Prostate gland (tissue), 2 donors: Measurements from ENCODE around the gene RPRD1B. TPM values are rescaled to one million over a fixed set of nuclear protein-coding genes. Genes with fewer than 3 reads are reported as not detected.

ENCODE experiments used
- DNase-seq: peaks from one replicate; pipeline ENCODE4 v3.0.0-alpha.2; 2019; ENCODE audit warnings: low spot score
- H3K27ac ChIP-seq, 2 donors: fragments of 200-600 bp; sonication (generic); 2 replicates each; pipeline ENCODE4 v1.5.1; 2017 to 2019
- H3K27me3 ChIP-seq: fragments of 200-600 bp; sonication (generic); replicated peaks from 2 replicates; pipeline ENCODE4 v1.5.1; 2019; ENCODE audit not compliant: insufficient read depth
- H3K36me3 ChIP-seq, 2 donors: fragments of 200-600 bp; sonication (generic); 1 replicate in 1 of 2; 2 replicates in 1 of 2; pipeline versions ENCODE4 v1.5.1 to v1.8.1; 2017 to 2019
- H3K4me1 ChIP-seq: fragments of 200-600 bp; sonication (generic); replicated peaks from 2 replicates; pipeline ENCODE4 v1.5.1; 2019
- H3K4me3 ChIP-seq, 2 donors: fragments of 200-600 bp; sonication (generic); 2 replicates each; pipeline ENCODE4 v1.5.1; 2017 to 2019
- H3K9me3 ChIP-seq: fragments of 200-600 bp; sonication (generic); 2 replicates; pipeline ENCODE4 v1.5.1; 2017
- CTCF ChIP-seq, 4 experiments: fragments of 200-600 bp in 2 of 4; fragments of 450-650 bp in 2 of 4; sonication (generic) in 2 of 4; IDR thresholded peaks; 1 replicate in 3 of 4; 2 replicates in 1 of 4; pipeline ENCODE4 v1.5.1; 2016 to 2019; ENCODE audit warnings: antibody characterized with exemption in 4 of 4, mild to moderate bottlenecking in 2 of 4, moderate library complexity in 2 of 4
- POLR2A ChIP-seq: fragments of 450-650 bp; IDR thresholded peaks from one replicate; pipeline ENCODE4 v1.6.1; 2016; ENCODE audit warnings: antibody characterized with exemption, mild to moderate bottlenecking
- POLR2AphosphoS5 ChIP-seq: sonication (generic); formaldehyde crosslinking; IDR thresholded peaks from one replicate; pipeline ENCODE4 v1.6.1; 2017; ENCODE audit warnings: antibody characterized with exemption
- WGBS: methylation state at CpG from one replicate; pipeline ENCODE4 v1.1.5; 2018; 5-methylcytosine and 5-hydroxymethylcytosine counted together
- intact Hi-C: fragments of 100-400 bp; cut with DNase I; formaldehyde crosslinking; loops from one replicate; pipeline ENCODE4 v1.14.2; 2022
- total RNA-seq, 2 donors: library from RNA; depleted of rRNA; stranded (reverse); fragments of >200 nt; gene quantifications; one replicate each; pipeline ENCODE4 v1.1.0, GENCODE V29; 2016

RPRD1B gene
- total RNA-seq, 2 donors from 2014 or later = 21.9 to 27.5 TPM

- DNase-seq = no peak
- Histone ChIP-seq H3K4me3 (no peak overlapping the region), H3K9me3 (no peaks in the 10 kb centered on the region), H3K27ac (no peak overlapping the region), H3K36me3 (peaks cover 0 to 5% of the 10 kb centered on the region in 2 donors), H3K4me1 (no peaks in the 10 kb centered on the region), H3K27me3 (no peaks in the 10 kb centered on the region)
- WGBS = 85% methylated on average over 11 of the region's 11 CpGs
- TF ChIP-seq CTCF (IDR thresholded peaks at IDR 0.05) (no peak), POLR2A (no peak), POLR2AphosphoS5 (no peak)
- intact Hi-C loops = no loop called here
Measured at GRCh38 chr20:38132910-38133501, 99.5 kb downstream of the RPRD1B start.

GRCh38 chr20:38133680-38134426 lies 100.3 kb downstream of the RPRD1B start:
- H3K9me3 ChIP-seq = no peaks in the 10 kb centered on the region
- peaks cover 0 to 5% of the 10 kb centered on the region in 2 donors for H3K36me3 ChIP-seq
- 87% methylated on average over 10 of the region's 10 CpGs for WGBS
- intact Hi-C loops = no loop called here
- H3K4me3 ChIP-seq = no peak overlapping the region
- no peaks in the 10 kb centered on the region for H3K4me1 ChIP-seq
- no peak overlapping the region for H3K27ac ChIP-seq
- no peaks in the 10 kb centered on the region for H3K27me3 ChIP-seq
- TF ChIP-seq POLR2AphosphoS5 (no peak), POLR2A (no peak), CTCF (IDR thresholded peaks at IDR 0.05) (no peak)
- no peak for DNase-seq

GRCh38 chr20:38134427-38135270 lies 101.1 kb downstream of the RPRD1B start:
- DNase-seq = no peak
- WGBS = 35% methylated on average over 9 of the region's 9 CpGs

GRCh38 chr20:38135271-38135650 lies 101.7 kb downstream of the RPRD1B start:
- intact Hi-C loops = no loop called here
- Histone ChIP-seq H3K27ac (peak overlapping the region in 1 of 2 donors; percentile 6), H3K4me1 (no peaks in the 10 kb centered on the region), H3K4me3 (no peak overlapping the region), H3K27me3 (no peaks in the 10 kb centered on the region), H3K36me3 (peaks cover 0 to 5% of the 10 kb centered on the region in 2 donors), H3K9me3 (no peaks in the 10 kb centered on the region)
- 85% methylated on average over 7 of the region's 7 CpGs for WGBS
- no peak for DNase-seq
- TF ChIP-seq POLR2A (no peak), POLR2AphosphoS5 (no peak), CTCF (IDR thresholded peaks at IDR 0.05) (no peak)

More at GRCh38 chr20:38134427-38135270, 101.1 kb downstream of the RPRD1B start:
- TF ChIP-seq CTCF (IDR thresholded peaks at IDR 0.05) (no peak), POLR2AphosphoS5 (no peak), POLR2A (no peak)
- Histone ChIP-seq H3K9me3 (no peaks in the 10 kb centered on the region), H3K27ac (peak overlapping the region in 1 of 2 donors; percentile 6), H3K4me3 (no peak overlapping the region), H3K27me3 (no peaks in the 10 kb centered on the region), H3K4me1 (no peaks in the 10 kb centered on the region), H3K36me3 (peaks cover 0 to 5% of the 10 kb centered on the region in 2 donors)
- intact Hi-C loops = no loop called here
